SK-N-SH (cell line): Measurements from ENCODE around the gene HDDC2. TPM values are rescaled to one million over a fixed set of nuclear protein-coding genes. Genes with fewer than 3 reads are reported as not detected.

Experiments
- CTCF ChIA-PET: fragments of 300-600, 350-600 bp; formaldehyde crosslinking; extraction: SDS; loops from one replicate; lab custom pipeline; 2021; lab: Yijun Ruan, JAX
- POLR2A ChIA-PET: fragments of 350-600 bp; sonication (Branson Sonifier 250); formaldehyde crosslinking; extraction: SDS; loops from one replicate; lab custom pipeline; 2020; ENCODE audit warnings: antibody characterized with exemption, inconsistent platforms; lab: Yijun Ruan, JAX
- DNase-seq: peaks from one replicate; pipeline ENCODE4 v3.0.0; 2012
- H2AFZ ChIP-seq: fragments of 200-600 bp; sonication (generic); 2 replicates; pipeline ENCODE4 v1.8.1; 2016; ENCODE audit warnings: antibody characterized with exemption, mild to moderate bottlenecking, low read depth
- H3F3A ChIP-seq: fragments of 200-600 bp; sonication (generic); replicated peaks from 2 replicates; pipeline ENCODE3; 2016; ENCODE audit warnings: antibody characterized with exemption, mild to moderate bottlenecking; ENCODE audit not compliant: insufficient read depth
- H3K27ac ChIP-seq, 2 experiments: fragments of 200-500 bp in 1 of 2; fragments of 200-600 bp in 1 of 2; sonication (Bioruptor generic) in 1 of 2; sonication (generic), shearing (Covaris generic) in 1 of 2; 2 replicates each; pipeline versions ENCODE4 v1.5.1 to v1.6.1; 2014 to 2016; ENCODE audit warnings: low read depth in 2 of 2, inconsistent platforms in 1 of 2, low read length in 1 of 2, mild to moderate bottlenecking in 1 of 2, mixed read lengths in 1 of 2
- H3K27me3 ChIP-seq: fragments of 200-600 bp; sonication (generic), shearing (Covaris generic); 2 replicates; pipeline ENCODE4 v1.6.1; 2016; ENCODE audit warnings: mixed run types; ENCODE audit not compliant: insufficient read depth
- H3K36me3 ChIP-seq, 2 experiments: fragments of 200-500 bp in 1 of 2; fragments of 200-600 bp in 1 of 2; sonication (Bioruptor generic) in 1 of 2; sonication (generic) in 1 of 2; replicated peaks in 1 of 2; 2 replicates each; pipeline versions ENCODE3 to v1.5.1; 2014 to 2016; ENCODE audit warnings: low read length in 1 of 2, mild to moderate bottlenecking in 1 of 2; ENCODE audit not compliant: insufficient read depth in 2 of 2, control insufficient read depth in 1 of 2
- H3K4me1 ChIP-seq, 2 experiments: fragments of 200-500 bp in 1 of 2; fragments of 200-600 bp in 1 of 2; sonication (Bioruptor generic) in 1 of 2; sonication (generic), shearing (Covaris generic) in 1 of 2; 2 replicates each; pipeline versions ENCODE4 v1.5.1 to v1.6.1; 2014 to 2016; ENCODE audit warnings: low read depth in 1 of 2, low read length in 1 of 2, mixed run types in 1 of 2; ENCODE audit not compliant: insufficient read depth in 2 of 2, control insufficient read depth in 1 of 2
- H3K4me2 ChIP-seq: fragments of 200-600 bp; sonication (generic), shearing (Covaris generic); 2 replicates; pipeline ENCODE4 v1.6.1; 2017; ENCODE audit warnings: mixed run types
- H3K4me3 ChIP-seq, 2 experiments: fragments of 200-500 bp in 1 of 2; fragments of 200-600 bp in 1 of 2; sonication (Bioruptor generic) in 1 of 2; sonication (generic), shearing (Covaris generic) in 1 of 2; 2 replicates each; pipeline versions ENCODE4 v1.5.1 to v1.8.1; 2014 to 2016; ENCODE audit warnings: low read depth in 2 of 2, inconsistent platforms in 1 of 2, low read length in 1 of 2, mild to moderate bottlenecking in 1 of 2, mixed read lengths in 1 of 2, moderate library complexity in 1 of 2
- H3K79me2 ChIP-seq: fragments of 200-600 bp; sonication (generic); 2 replicates; pipeline ENCODE4 v1.8.1; 2017; ENCODE audit warnings: mild to moderate bottlenecking; ENCODE audit not compliant: insufficient read depth
- H3K9ac ChIP-seq: fragments of 200-600 bp; sonication (generic); 2 replicates; pipeline ENCODE4 v1.6.1; 2017; ENCODE audit warnings: mixed run types
- H3K9me2 ChIP-seq: fragments of 200-600 bp; sonication (generic); 2 replicates; pipeline ENCODE4 v1.6.1; 2017; ENCODE audit warnings: mixed run types
- H3K9me3 ChIP-seq: fragments of 200-600 bp; sonication (generic); 2 replicates; pipeline ENCODE4 v1.6.1; 2017; ENCODE audit warnings: mixed run types, mild to moderate bottlenecking, moderate library complexity
- H4K20me1 ChIP-seq: fragments of 200-600 bp; sonication (generic); 2 replicates; pipeline ENCODE4 v1.6.1; 2017; ENCODE audit warnings: mild to moderate bottlenecking, mixed run types; ENCODE audit not compliant: insufficient read depth
- CHD2 ChIP-seq: fragments of 150-350 bp; IDR thresholded peaks from 2 replicates; pipeline ENCODE4 v1.6.1; 2018; ENCODE audit warnings: low read length; ENCODE audit not compliant: partially characterized antibody
- EP300 ChIP-seq, 2 experiments: IDR thresholded peaks; 2 replicates each; pipeline versions ENCODE4 v1.4.0 to v1.6.1; 2012; ENCODE audit warnings: borderline replicate concordance in 1 of 2, low read depth in 1 of 2, low read length in 1 of 2
- EZH2phosphoT487 ChIP-seq: fragments of 200-600 bp; sonication (generic); IDR thresholded peaks from 2 replicates; pipeline ENCODE4 v1.6.1; 2017; ENCODE audit warnings: low read depth, mixed run types, mild to moderate bottlenecking, antibody characterized with exemption, moderate library complexity, borderline replicate concordance
- FOSL2 ChIP-seq: IDR thresholded peaks from 2 replicates; pipeline ENCODE4 v1.4.0; 2012; ENCODE audit warnings: low read depth, mild to moderate bottlenecking, moderate library complexity, borderline replicate concordance
- FOXM1 ChIP-seq: IDR thresholded peaks from 2 replicates; pipeline ENCODE4 v1.4.0; 2012; ENCODE audit warnings: low read depth, mild to moderate bottlenecking
- JUND ChIP-seq: IDR thresholded peaks from 2 replicates; pipeline ENCODE4 v1.4.0; 2012
- MEF2A ChIP-seq: IDR thresholded peaks from 2 replicates; pipeline ENCODE4 v1.4.0; 2012; ENCODE audit warnings: low read depth, borderline replicate concordance
- RAD21 ChIP-seq: IDR thresholded peaks from 2 replicates; pipeline ENCODE4 v1.6.1; 2012; ENCODE audit warnings: mild to moderate bottlenecking, low read length
- RFX5 ChIP-seq: IDR thresholded peaks from 2 replicates; pipeline ENCODE4 v1.6.1; 2012; ENCODE audit warnings: mild to moderate bottlenecking, improper control_type of control experiment, low read length
- RXRA ChIP-seq: IDR thresholded peaks from 2 replicates; pipeline ENCODE4 v1.4.0; 2012; ENCODE audit warnings: low read depth, mild to moderate bottlenecking, borderline replicate concordance
- SMC3 ChIP-seq: IDR thresholded peaks from 2 replicates; pipeline ENCODE4 v1.6.1; 2012; ENCODE audit warnings: low read depth, low read length, improper control_type of control experiment
- TCF12 ChIP-seq: IDR thresholded peaks from 2 replicates; pipeline ENCODE4 v1.4.0; 2012
- TEAD4 ChIP-seq: IDR thresholded peaks from 2 replicates; pipeline ENCODE4 v1.4.0; 2012; ENCODE audit warnings: mild to moderate bottlenecking, borderline replicate concordance; ENCODE audit not compliant: insufficient read depth
- YY1 ChIP-seq: IDR thresholded peaks from 2 replicates; pipeline ENCODE4 v1.4.0; 2012; ENCODE audit warnings: low read depth, mild to moderate bottlenecking
- WGBS: methylation state at CpG from one replicate; pipeline ENCODE4 v1.1.6; 2017; ENCODE audit warnings: low lambda C conversion rate; 5-methylcytosine and 5-hydroxymethylcytosine counted together
- polyA plus RNA-seq, 3 experiments: library from polyadenylated mRNA; depleted of rRNA; stranded (reverse); fragments of >200 nt; gene quantifications; 2 replicates each; pipeline ENCODE4 v1.2.3, GENCODE V29; 2012
- TF ChIP-seq, protein P1 (sequence below): fragments of 150-350 bp; IDR thresholded peaks from 2 replicates; pipeline ENCODE4 v1.6.1; 2017; ENCODE audit warnings: antibody characterized with exemption, low read length, low read depth, borderline replicate concordance
- TF ChIP-seq, protein P2 (sequence below): fragments of 150-350 bp; IDR thresholded peaks from 2 replicates; pipeline ENCODE4 v1.6.1; 2016; ENCODE audit warnings: mild to moderate bottlenecking, low read depth, low read length
- TF ChIP-seq, protein P3 (sequence below): fragments of 200-600 bp; sonication (generic); IDR thresholded peaks from 2 replicates; pipeline ENCODE4 v1.6.1; 2017; ENCODE audit warnings: antibody characterized with exemption, mild to moderate bottlenecking, moderate library complexity
- TF ChIP-seq, protein P4 (sequence below): IDR thresholded peaks from 2 replicates; pipeline ENCODE4 v1.4.0; 2012; ENCODE audit warnings: low read depth
- TF ChIP-seq, protein P5 (sequence below): IDR thresholded peaks from 2 replicates; pipeline ENCODE4; 2012
- TF ChIP-seq, protein P6 (sequence below): IDR thresholded peaks from 2 replicates; pipeline ENCODE4 v1.4.0; 2012; ENCODE audit warnings: low read depth, borderline replicate concordance

HDDC2 gene
- polyA plus RNA-seq, 1 of the 3 experiments (the other 2 are of a cell fraction): 85.5 TPM

DNA sequence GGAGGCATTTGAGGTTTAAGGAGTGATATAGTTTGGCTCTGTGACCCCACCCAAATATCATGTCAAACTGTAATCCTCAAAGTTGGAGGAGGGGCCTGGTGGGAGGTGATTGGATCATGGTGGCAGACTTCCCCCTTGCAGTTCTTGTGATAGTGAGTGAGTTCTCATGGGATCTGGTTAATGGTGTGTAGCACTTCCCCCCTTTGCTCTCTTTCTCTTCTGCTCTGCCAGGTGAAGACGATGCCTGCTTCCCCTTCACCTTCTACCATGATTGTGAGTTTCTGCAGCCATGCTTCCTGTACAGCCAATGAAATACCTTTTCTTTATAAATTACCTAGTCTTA lies 1.7 kb upstream of the HDDC2 start (continued):
- no peak for TF ChIP-seq TCF12

DNA sequence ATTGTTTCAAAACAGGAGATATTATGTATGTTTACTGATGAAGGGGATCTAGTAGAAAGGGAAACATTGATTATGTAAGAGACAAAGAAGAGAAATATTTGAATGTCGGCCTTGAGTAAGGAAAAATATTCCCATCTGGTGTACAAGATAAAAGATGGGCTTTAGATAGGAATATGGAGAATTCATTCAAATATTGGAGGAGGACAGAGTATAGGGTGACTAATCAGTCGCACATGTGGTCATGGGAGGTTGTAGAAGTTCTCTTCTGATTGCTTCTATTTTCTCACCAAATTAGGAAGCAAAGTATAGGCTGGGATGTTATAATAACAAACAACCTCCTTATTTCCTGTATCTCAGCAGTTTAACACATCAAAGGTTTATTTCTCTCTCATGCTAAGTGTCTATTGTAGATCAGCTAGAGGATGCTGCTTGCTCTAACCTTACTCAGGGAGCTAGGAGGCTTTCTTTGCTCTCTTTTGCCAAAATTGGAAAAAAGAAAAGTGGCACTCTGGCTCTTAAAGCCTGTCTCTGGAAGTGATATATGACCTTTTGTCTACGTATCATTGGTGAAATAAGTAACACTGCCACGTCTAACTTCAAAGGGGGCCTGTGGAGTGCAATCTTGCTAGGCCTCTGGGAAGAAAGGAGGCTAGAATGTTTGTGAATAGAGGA lies 1.2 kb upstream of the HDDC2 start:
- POLR2A ChIA-PET: no interaction called here
- H3K79me2 ChIP-seq: peaks cover 5% of the 10 kb centered on the region; the same call in 1 of the 2 replicates

More for the DNA sequence above, 1.2 kb upstream of the HDDC2 start:
- Histone ChIP-seq H3F3A (peaks cover 7% of the 10 kb centered on the region), H3K4me3 (no peak overlapping the region), H2AFZ (no peak overlapping the region), H3K4me1 (peaks cover 0 to 7% of the 10 kb centered on the region in 2 experiments; a peak in 3 of 4 replicates), H3K9me2 (no peaks in the 10 kb centered on the region), H3K9ac (no peak overlapping the region), H3K27ac (no peak overlapping the region), H4K20me1 (no peaks in the 10 kb centered on the region), H3K27me3 (no peaks in the 10 kb centered on the region; the same call in 1 of the 2 replicates), H3K4me2 (no peak overlapping the region), H3K9me3 (no peaks in the 10 kb centered on the region), H3K36me3 (peaks cover 3 to 13% of the 10 kb centered on the region in 2 experiments)
- CTCF ChIA-PET: interaction anchor here (0.7 to 3.5 kb wide), 3 partner anchors 8 to 1838 kb away, joined by 3 to 25 read pairs (median 12); no protein-coding TSS in a partner anchor
- WGBS: 92% methylated on average over 4 of the region's 4 CpGs
- TF ChIP-seq RAD21: no peak
- TF ChIP-seq, protein P1, sequence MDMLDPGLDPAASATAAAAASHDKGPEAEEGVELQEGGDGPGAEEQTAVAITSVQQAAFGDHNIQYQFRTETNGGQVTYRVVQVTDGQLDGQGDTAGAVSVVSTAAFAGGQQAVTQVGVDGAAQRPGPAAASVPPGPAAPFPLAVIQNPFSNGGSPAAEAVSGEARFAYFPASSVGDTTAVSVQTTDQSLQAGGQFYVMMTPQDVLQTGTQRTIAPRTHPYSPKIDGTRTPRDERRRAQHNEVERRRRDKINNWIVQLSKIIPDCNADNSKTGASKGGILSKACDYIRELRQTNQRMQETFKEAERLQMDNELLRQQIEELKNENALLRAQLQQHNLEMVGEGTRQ: no peak
- no peak for TF ChIP-seq TEAD4
- no peak for TF ChIP-seq YY1
- no peak for TF ChIP-seq RXRA
- TF ChIP-seq, protein P2, sequence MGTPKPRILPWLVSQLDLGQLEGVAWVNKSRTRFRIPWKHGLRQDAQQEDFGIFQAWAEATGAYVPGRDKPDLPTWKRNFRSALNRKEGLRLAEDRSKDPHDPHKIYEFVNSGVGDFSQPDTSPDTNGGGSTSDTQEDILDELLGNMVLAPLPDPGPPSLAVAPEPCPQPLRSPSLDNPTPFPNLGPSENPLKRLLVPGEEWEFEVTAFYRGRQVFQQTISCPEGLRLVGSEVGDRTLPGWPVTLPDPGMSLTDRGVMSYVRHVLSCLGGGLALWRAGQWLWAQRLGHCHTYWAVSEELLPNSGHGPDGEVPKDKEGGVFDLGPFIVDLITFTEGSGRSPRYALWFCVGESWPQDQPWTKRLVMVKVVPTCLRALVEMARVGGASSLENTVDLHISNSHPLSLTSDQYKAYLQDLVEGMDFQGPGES: no peak
- TF ChIP-seq RFX5: no peak
- TF ChIP-seq EP300 (IDR thresholded peaks at IDR 0.05; ENCODE audit: borderline replicate concordance in 1 of 2, low read depth in 1 of 2, low read length in 1 of 2): no peak
- TF ChIP-seq, protein P3, sequence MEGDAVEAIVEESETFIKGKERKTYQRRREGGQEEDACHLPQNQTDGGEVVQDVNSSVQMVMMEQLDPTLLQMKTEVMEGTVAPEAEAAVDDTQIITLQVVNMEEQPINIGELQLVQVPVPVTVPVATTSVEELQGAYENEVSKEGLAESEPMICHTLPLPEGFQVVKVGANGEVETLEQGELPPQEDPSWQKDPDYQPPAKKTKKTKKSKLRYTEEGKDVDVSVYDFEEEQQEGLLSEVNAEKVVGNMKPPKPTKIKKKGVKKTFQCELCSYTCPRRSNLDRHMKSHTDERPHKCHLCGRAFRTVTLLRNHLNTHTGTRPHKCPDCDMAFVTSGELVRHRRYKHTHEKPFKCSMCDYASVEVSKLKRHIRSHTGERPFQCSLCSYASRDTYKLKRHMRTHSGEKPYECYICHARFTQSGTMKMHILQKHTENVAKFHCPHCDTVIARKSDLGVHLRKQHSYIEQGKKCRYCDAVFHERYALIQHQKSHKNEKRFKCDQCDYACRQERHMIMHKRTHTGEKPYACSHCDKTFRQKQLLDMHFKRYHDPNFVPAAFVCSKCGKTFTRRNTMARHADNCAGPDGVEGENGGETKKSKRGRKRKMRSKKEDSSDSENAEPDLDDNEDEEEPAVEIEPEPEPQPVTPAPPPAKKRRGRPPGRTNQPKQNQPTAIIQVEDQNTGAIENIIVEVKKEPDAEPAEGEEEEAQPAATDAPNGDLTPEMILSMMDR: no peak
- no peak for TF ChIP-seq FOXM1
- no peak for TF ChIP-seq MEF2A
- TF ChIP-seq EZH2phosphoT487: no peak
- TF ChIP-seq JUND: no peak
- no peak for TF ChIP-seq SMC3
- TF ChIP-seq FOSL2: no peak
- no peak for TF ChIP-seq CHD2
- TF ChIP-seq, protein P4, sequence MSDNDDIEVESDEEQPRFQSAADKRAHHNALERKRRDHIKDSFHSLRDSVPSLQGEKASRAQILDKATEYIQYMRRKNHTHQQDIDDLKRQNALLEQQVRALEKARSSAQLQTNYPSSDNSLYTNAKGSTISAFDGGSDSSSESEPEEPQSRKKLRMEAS: no peak
- TF ChIP-seq, protein P5, sequence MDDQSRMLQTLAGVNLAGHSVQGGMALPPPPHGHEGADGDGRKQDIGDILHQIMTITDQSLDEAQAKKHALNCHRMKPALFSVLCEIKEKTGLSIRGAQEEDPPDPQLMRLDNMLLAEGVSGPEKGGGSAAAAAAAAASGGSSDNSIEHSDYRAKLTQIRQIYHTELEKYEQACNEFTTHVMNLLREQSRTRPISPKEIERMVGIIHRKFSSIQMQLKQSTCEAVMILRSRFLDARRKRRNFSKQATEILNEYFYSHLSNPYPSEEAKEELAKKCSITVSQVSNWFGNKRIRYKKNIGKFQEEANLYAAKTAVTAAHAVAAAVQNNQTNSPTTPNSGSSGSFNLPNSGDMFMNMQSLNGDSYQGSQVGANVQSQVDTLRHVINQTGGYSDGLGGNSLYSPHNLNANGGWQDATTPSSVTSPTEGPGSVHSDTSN: no peak
- TF ChIP-seq, protein P6, sequence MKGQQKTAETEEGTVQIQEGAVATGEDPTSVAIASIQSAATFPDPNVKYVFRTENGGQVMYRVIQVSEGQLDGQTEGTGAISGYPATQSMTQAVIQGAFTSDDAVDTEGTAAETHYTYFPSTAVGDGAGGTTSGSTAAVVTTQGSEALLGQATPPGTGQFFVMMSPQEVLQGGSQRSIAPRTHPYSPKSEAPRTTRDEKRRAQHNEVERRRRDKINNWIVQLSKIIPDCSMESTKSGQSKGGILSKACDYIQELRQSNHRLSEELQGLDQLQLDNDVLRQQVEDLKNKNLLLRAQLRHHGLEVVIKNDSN: no peak
- no peak for DNase-seq
